NB4 (cell line): Measurements from ENCODE around the gene UNC13C.

Experiments used
- DNase-seq: peaks from one replicate; pipeline ENCODE4 v3.0.0; 2010; ENCODE audit warnings: low read depth
- H3K4me3 ChIP-seq: one replicate; pipeline ENCODE4 v1.5.1; 2011; ENCODE audit warnings: mild to moderate bottlenecking, low read depth, low read length, moderate library complexity
- MYC ChIP-seq: IDR thresholded peaks from 2 replicates; pipeline ENCODE4 v1.6.1; 2011; ENCODE audit warnings: low read depth, low read length
- POLR2A ChIP-seq: IDR thresholded peaks from 2 replicates; pipeline ENCODE4 v1.6.1; 2011; ENCODE audit warnings: mild to moderate bottlenecking; ENCODE audit not compliant: insufficient read length; ENCODE audit errors: extremely low read depth
- TF ChIP-seq, protein P1 (sequence below): IDR thresholded peaks from one replicate; pipeline ENCODE4 v1.5.1; 2012; ENCODE audit warnings: low read depth, low read length
- TF ChIP-seq, protein P2 (sequence below): IDR thresholded peaks from 2 replicates; pipeline ENCODE4 v1.6.1; 2011; ENCODE audit warnings: low read depth, low read length

Gene UNC13C

DNA sequence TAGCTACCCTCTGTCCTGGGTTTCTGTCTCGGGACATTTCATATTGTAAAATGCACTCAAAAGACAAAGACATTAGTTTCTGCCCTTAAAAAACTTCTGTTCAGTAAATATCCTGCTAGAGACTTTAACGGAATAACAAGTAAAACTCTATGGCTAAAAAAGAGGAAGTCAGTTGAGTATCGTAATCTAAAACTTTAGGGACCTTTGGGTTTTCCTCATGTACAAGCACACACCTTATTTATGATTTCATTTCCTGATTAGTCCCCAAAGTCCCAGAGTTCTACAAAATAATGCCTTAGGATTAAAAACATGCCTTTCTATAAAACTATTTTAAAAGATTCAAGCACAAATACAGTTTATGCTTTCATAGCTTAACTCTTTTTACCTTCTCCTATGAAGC, 585.9 kb downstream of the UNC13C start:
- H3K4me3 ChIP-seq, result no peak overlapping the region
- TF ChIP-seq POLR2A (no peak), MYC (no peak)
- TF ChIP-seq, protein P1, sequence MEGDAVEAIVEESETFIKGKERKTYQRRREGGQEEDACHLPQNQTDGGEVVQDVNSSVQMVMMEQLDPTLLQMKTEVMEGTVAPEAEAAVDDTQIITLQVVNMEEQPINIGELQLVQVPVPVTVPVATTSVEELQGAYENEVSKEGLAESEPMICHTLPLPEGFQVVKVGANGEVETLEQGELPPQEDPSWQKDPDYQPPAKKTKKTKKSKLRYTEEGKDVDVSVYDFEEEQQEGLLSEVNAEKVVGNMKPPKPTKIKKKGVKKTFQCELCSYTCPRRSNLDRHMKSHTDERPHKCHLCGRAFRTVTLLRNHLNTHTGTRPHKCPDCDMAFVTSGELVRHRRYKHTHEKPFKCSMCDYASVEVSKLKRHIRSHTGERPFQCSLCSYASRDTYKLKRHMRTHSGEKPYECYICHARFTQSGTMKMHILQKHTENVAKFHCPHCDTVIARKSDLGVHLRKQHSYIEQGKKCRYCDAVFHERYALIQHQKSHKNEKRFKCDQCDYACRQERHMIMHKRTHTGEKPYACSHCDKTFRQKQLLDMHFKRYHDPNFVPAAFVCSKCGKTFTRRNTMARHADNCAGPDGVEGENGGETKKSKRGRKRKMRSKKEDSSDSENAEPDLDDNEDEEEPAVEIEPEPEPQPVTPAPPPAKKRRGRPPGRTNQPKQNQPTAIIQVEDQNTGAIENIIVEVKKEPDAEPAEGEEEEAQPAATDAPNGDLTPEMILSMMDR, result no peak
- TF ChIP-seq, protein P2, sequence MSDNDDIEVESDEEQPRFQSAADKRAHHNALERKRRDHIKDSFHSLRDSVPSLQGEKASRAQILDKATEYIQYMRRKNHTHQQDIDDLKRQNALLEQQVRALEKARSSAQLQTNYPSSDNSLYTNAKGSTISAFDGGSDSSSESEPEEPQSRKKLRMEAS, result no peak
- DNase-seq, result no peak

DNA sequence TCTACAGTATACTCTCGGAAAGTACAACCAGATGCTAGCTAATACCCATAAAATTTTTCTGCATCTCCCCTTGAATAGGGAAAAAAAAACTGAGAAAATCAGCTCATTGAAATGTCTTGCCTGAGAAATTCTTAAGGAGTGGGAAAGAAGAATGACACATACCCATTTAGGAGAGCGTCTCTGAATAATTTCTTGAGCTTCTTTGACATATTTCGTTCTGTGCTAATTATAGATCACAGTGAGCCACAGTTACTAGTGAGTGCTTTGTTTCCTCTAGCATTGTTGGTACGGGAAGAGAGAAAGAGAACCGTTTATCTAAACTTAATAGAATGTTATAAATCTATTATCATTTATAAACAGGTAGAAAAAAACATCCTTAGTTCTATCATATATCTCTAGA, 588.4 kb downstream of the UNC13C start:
- no peak for DNase-seq
- no peak overlapping the region for H3K4me3 ChIP-seq
- TF ChIP-seq, protein P1, result no peak
- TF ChIP-seq, protein P2, result no peak
- no peak for TF ChIP-seq POLR2A
- no peak for TF ChIP-seq MYC

DNA sequence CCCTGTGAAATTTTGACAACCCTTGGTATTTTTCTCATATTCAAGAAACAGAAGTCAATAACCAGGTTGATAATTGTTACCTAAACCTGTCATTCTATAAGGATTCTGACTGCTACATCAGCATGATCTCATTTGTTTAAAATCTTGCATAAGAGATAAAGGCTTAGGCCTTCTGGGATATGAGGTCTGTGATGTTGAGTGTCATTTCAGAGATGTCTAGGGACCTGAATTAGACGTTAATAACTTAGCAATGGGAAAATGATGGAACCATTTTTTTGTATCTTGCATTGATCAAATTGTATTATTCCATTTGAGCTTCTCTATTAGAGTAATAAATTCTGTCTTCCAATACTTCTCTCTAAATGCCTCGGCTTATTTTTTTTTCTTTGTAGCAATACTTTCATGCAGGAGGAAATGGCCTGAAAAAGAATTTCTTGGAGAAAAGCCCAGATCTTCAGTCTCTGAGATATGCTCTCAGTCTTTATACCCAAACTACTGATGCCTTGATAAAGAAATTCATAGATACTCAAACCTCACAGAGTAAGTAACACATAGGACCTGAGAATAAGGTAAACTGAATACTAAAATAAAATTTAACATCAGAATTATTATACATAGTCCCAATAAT, 589.3 kb downstream of the UNC13C start:
- TF ChIP-seq, protein P2, result no peak
- TF ChIP-seq, protein P1, result no peak
- TF ChIP-seq MYC (no peak), POLR2A (no peak)
- H3K4me3 ChIP-seq, result no peak overlapping the region
- DNase-seq, result no peak

DNA sequence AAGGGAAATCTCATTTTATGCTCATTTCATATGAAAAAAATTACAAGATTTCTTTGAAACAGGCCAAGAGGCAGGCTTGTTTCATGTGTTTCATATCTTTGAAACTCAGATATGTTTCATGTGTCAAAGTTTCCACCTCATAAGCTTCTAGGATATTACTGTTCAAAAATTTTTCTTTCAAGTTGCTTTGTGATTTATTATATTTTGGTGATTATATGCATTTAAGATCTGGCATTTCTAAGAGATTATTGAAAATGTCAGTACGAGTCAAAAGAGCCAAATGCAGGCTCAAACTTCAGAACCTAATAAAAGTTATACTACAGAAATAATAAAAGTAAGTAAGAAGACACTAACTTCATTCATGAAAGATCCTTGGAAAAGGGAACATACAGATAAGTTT, 590.1 kb downstream of the UNC13C start:
- H3K4me3 ChIP-seq, result no peak overlapping the region
- DNase-seq, result no peak
- TF ChIP-seq MYC (no peak), POLR2A (no peak)
- TF ChIP-seq, protein P2, result no peak
- TF ChIP-seq, protein P1, result no peak

DNA sequence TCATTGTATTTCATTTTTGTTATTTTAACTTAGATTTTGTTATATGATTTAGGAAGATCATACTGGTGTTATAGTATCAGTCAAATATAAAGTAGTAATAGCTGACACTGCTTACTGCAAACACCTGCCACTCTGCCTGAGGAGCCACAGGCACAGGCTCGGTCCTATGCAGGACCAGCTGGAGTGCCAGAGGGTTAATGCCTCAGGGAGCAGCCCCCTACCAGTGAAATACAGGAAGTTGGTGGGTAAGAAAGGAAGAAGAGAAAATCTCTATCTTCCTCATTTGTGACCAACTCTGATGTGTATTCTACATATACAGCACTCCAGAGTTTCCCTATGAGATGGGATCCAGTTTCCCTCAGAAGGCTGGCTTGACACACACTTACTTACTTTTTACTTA, 593.3 kb downstream of the UNC13C start:
- TF ChIP-seq POLR2A (no peak), MYC (no peak)
- TF ChIP-seq, protein P2, result no peak
- TF ChIP-seq, protein P1, result no peak
- H3K4me3 ChIP-seq, result no peak overlapping the region
- no peak for DNase-seq

DNA sequence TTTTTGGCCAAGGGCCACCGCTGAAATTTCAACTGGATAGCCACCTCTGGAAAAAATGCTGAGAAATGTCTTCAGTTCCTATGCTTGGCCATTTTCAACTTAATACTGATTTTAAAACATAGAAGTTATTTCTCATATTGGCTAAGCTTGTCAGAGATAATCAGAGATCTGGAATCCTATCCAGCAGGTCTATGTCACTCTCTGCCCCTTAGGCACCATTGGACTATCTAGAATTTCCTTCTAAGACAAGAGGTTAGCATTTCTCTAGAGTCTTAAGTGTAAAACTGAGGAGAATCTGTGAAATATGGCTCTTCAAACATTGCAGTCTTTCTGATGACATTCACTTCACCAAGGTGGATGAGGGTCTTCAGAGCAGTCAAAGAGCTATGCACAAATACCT, 597.3 kb downstream of the UNC13C start:
- DNase-seq, result no peak
- H3K4me3 ChIP-seq, result no peak overlapping the region
- TF ChIP-seq, protein P1, result no peak
- TF ChIP-seq POLR2A, result no peak
- TF ChIP-seq, protein P2, result no peak
- no peak for TF ChIP-seq MYC
